Muscle layer of duodenum (tissue), 2 donors: ENCODE measurements around the gene TTC24.

Experiments
- H3K27ac ChIP-seq: one replicate; pipeline ENCODE4 v1.7.0; 2013; ENCODE audit warnings: mild to moderate bottlenecking, low read length
- H3K27me3 ChIP-seq: one replicate; pipeline ENCODE4 v1.7.0; 2013; ENCODE audit warnings: low read depth, mild to moderate bottlenecking, control low read depth, low read length
- H3K36me3 ChIP-seq, 2 donors: one replicate each; pipeline ENCODE4 v1.7.0; 2013; ENCODE audit warnings: low read length in 2 of 2, control low read depth in 1 of 2, mild to moderate bottlenecking in 1 of 2; ENCODE audit not compliant: insufficient read depth in 2 of 2, control insufficient read depth in 1 of 2
- H3K4me1 ChIP-seq, 2 donors: one replicate each; pipeline ENCODE4 v1.7.0; 2013; ENCODE audit warnings: low read length in 2 of 2, mild to moderate bottlenecking in 2 of 2, control low read depth in 1 of 2, moderate library complexity in 1 of 2; ENCODE audit not compliant: insufficient read depth in 2 of 2, control insufficient read depth in 1 of 2
- H3K4me3 ChIP-seq, 2 donors: one replicate each; pipeline ENCODE4 v1.7.0; 2013; ENCODE audit warnings: low read length in 2 of 2, low read depth in 1 of 2, mild to moderate bottlenecking in 1 of 2
- H3K9me3 ChIP-seq, 2 donors: one replicate each; pipeline ENCODE4 v1.7.0; 2013; ENCODE audit warnings: low read length in 2 of 2, control low read depth in 1 of 2, mild to moderate bottlenecking in 1 of 2; ENCODE audit not compliant: control insufficient read depth in 1 of 2
- donor health status: healthy.

TTC24 gene

GRCh38 chr1:156590326-156591180 lies 11.0 kb downstream of the TTC24 start:
- Histone ChIP-seq H3K9me3 (no peaks in the 10 kb centered on the region), H3K4me3 (peak overlapping the region in 1 of 2 donors; percentile 77), H3K4me1 (peaks cover 8 to 10% of the 10 kb centered on the region in 2 donors), H3K27ac (peak overlapping the region; percentile 90), H3K27me3 (no peaks in the 10 kb centered on the region), H3K36me3 (peaks cover 12 to 27% of the 10 kb centered on the region in 2 donors)

- Histone ChIP-seq H3K27me3 (no peaks in the 10 kb centered on the region), H3K4me3 (peak overlapping the region; percentile 74 to 77), H3K27ac (peak overlapping the region; percentile 90), H3K36me3 (peaks cover 12 to 33% of the 10 kb centered on the region in 2 donors), H3K4me1 (peaks cover 8 to 10% of the 10 kb centered on the region in 2 donors), H3K9me3 (no peaks in the 10 kb centered on the region)
Measured at GRCh38 chr1:156591181-156591431, 11.6 kb downstream of the TTC24 start.

GRCh38 chr1:156591432-156592157 lies 12.1 kb downstream of the TTC24 start, which contains the start of gene NAXE:
Gene NAXE, plus strand, starts transcription at chr1:156591776. Its CDS starts 29 bp downstream, at chr1:156591805.
- Histone ChIP-seq H3K36me3 (peaks cover 12 to 37% of the 10 kb centered on the region in 2 donors), H3K27ac (peak within 1 kb of the TSS; percentile 90), H3K9me3 (no peaks in the 10 kb centered on the region), H3K4me3 (peak within 1 kb of the TSS; percentile 74 to 77), H3K4me1 (peaks cover 8 to 10% of the 10 kb centered on the region in 2 donors), H3K27me3 (no peaks in the 10 kb centered on the region)

GRCh38 chr1:156592158-156592909 lies 12.8 kb downstream of the TTC24 start:
- no peaks in the 10 kb centered on the region for H3K9me3 ChIP-seq
- H3K4me3 ChIP-seq, result peak overlapping the region; percentile 68 to 74
- peaks cover 8 to 10% of the 10 kb centered on the region in 2 donors for H3K4me1 ChIP-seq
- peaks cover 19 to 45% of the 10 kb centered on the region in 2 donors for H3K36me3 ChIP-seq
- H3K27ac ChIP-seq, result peak overlapping the region; percentile 45
- no peaks in the 10 kb centered on the region for H3K27me3 ChIP-seq

GRCh38 chr1:156592910-156593660 lies 13.6 kb downstream of the TTC24 start:
- Histone ChIP-seq H3K36me3 (peaks cover 26 to 52% of the 10 kb centered on the region in 2 donors), H3K9me3 (no peaks in the 10 kb centered on the region), H3K4me3 (peak overlapping the region in 1 of 2 donors; percentile 74), H3K27me3 (no peaks in the 10 kb centered on the region), H3K4me1 (peaks cover 8 to 10% of the 10 kb centered on the region in 2 donors), H3K27ac (no peak overlapping the region)

GRCh38 chr1:156593661-156593989 lies 14.1 kb downstream of the TTC24 start:
- Histone ChIP-seq H3K36me3 (peaks cover 30 to 56% of the 10 kb centered on the region in 2 donors), H3K27me3 (no peaks in the 10 kb centered on the region), H3K4me1 (peaks cover 8 to 10% of the 10 kb centered on the region in 2 donors), H3K4me3 (no peak overlapping the region), H3K9me3 (no peaks in the 10 kb centered on the region), H3K27ac (no peak overlapping the region)

- Histone ChIP-seq H3K9me3 (no peaks in the 10 kb centered on the region), H3K36me3 (peaks cover 30 to 56% of the 10 kb centered on the region in 2 donors)
Measured at GRCh38 chr1:156594190-156594589, 14.7 kb downstream of the TTC24 start.

GRCh38 chr1:156595016-156595415 lies 15.5 kb downstream of the TTC24 start:
- Histone ChIP-seq H3K27me3 (no peaks in the 10 kb centered on the region), H3K4me3 (no peak overlapping the region), H3K4me1 (peaks cover 8 to 10% of the 10 kb centered on the region in 2 donors), H3K27ac (no peak overlapping the region), H3K36me3 (peaks cover 30 to 56% of the 10 kb centered on the region in 2 donors), H3K9me3 (no peaks in the 10 kb centered on the region)

More at GRCh38 chr1:156594190-156594589, 14.7 kb downstream of the TTC24 start:
- no peak overlapping the region for H3K27ac ChIP-seq
- H3K4me3 ChIP-seq, result no peak overlapping the region
- H3K27me3 ChIP-seq, result no peaks in the 10 kb centered on the region
- H3K4me1 ChIP-seq, result peaks cover 8 to 10% of the 10 kb centered on the region in 2 donors

- Histone ChIP-seq H3K4me3 (no peak overlapping the region), H3K4me1 (peaks cover 9 to 13% of the 10 kb centered on the region in 2 donors), H3K27ac (no peak overlapping the region), H3K9me3 (no peaks in the 10 kb centered on the region), H3K36me3 (peaks cover 30 to 56% of the 10 kb centered on the region in 2 donors), H3K27me3 (no peaks in the 10 kb centered on the region)
Measured at GRCh38 chr1:156596426-156596825, 16.9 kb downstream of the TTC24 start.

GRCh38 chr1:156598125-156598524 lies 18.6 kb downstream of the TTC24 start:
- H3K27ac ChIP-seq, result no peak overlapping the region
- peaks cover 4 to 12% of the 10 kb centered on the region in 2 donors for H3K4me1 ChIP-seq
- H3K27me3 ChIP-seq, result no peaks in the 10 kb centered on the region
- H3K36me3 ChIP-seq, result peaks cover 30 to 51% of the 10 kb centered on the region in 2 donors
- no peaks in the 10 kb centered on the region for H3K9me3 ChIP-seq
- no peak overlapping the region for H3K4me3 ChIP-seq
